WTC11 (cell line): ENCODE measurements around the gene SMCO2. TPM values are rescaled to one million over a fixed set of nuclear protein-coding genes. Genes with fewer than 3 reads are reported as not detected.

Source experiments
- ATAC-seq: fragments of 200-7000 bp; cut with Tn5 transposase; 2 replicates; pipeline ENCODE4 v1.10.0; 2021; ENCODE audit warnings: mild to moderate bottlenecking, moderate library complexity
- CTCF ChIA-PET: fragments of 300-600 bp; sonication (Branson Sonifier 250); formaldehyde crosslinking; loops from one replicate; lab custom pipeline; 2021; ENCODE audit warnings: antibody characterized with exemption; lab: Charles Lee
- POLR2A ChIA-PET: fragments of 350-600 bp; sonication (Branson Sonifier 250); formaldehyde crosslinking; loops from one replicate; lab custom pipeline; 2021; ENCODE audit warnings: antibody characterized with exemption; lab: Charles Lee
- DNase-seq: peaks from one replicate; pipeline ENCODE4 v3.0.0; 2021; ENCODE audit warnings: low spot score
- H3K27ac Mint-ChIP-seq: 2 replicates; pipeline ENCODE4 v1.8.0; 2021; ENCODE audit warnings: mixed read lengths
- H3K27me3 Mint-ChIP-seq: 2 replicates; pipeline ENCODE4 v1.8.0; 2021; ENCODE audit warnings: low read depth, mild to moderate bottlenecking, moderate library complexity, mixed read lengths
- H3K36me3 Mint-ChIP-seq: 2 replicates; pipeline ENCODE4 v1.8.0; 2021; ENCODE audit warnings: mixed read lengths
- H3K4me1 Mint-ChIP-seq: 2 replicates; pipeline ENCODE4 v1.8.0; 2022; ENCODE audit warnings: mixed read lengths
- H3K4me3 Mint-ChIP-seq: 2 replicates; pipeline ENCODE4 v1.8.0; 2021; ENCODE audit warnings: mild to moderate bottlenecking, moderate library complexity, mixed read lengths
- H3K9me3 Mint-ChIP-seq: 2 replicates; pipeline ENCODE4 v1.8.0; 2021; ENCODE audit warnings: mixed read lengths
- ATF1 ChIP-seq: sonication (generic); formaldehyde crosslinking; IDR thresholded peaks from 2 replicates; pipeline ENCODE4 v1.8.1; 2023; ENCODE audit warnings: mild to moderate bottlenecking, moderate library complexity, missing genetic modification reagents
- CTCF ChIP-seq: fragments of 200-600 bp; IDR thresholded peaks from 2 replicates; pipeline ENCODE4 v1.8.0; 2022; ENCODE audit warnings: antibody characterized with exemption
- E2F1 ChIP-seq: sonication (generic); formaldehyde crosslinking; IDR thresholded peaks from 2 replicates; pipeline ENCODE4 v1.8.0; 2022; ENCODE audit warnings: mild to moderate bottlenecking, missing genetic modification reagents
- ESRRA ChIP-seq: sonication (generic); formaldehyde crosslinking; IDR thresholded peaks from 2 replicates; pipeline ENCODE4 v1.8.1; 2022; ENCODE audit warnings: mild to moderate bottlenecking, missing genetic modification reagents, borderline replicate concordance
- IRF1 ChIP-seq: sonication (generic); formaldehyde crosslinking; IDR thresholded peaks from 2 replicates; pipeline ENCODE4 v1.8.0; 2023; ENCODE audit warnings: missing genetic modification reagents
- IRF2 ChIP-seq: sonication (generic); formaldehyde crosslinking; IDR thresholded peaks from 2 replicates; pipeline ENCODE4 v1.8.0; 2022; ENCODE audit warnings: low read depth, missing genetic modification reagents, borderline replicate concordance
- MAX ChIP-seq: sonication (generic); formaldehyde crosslinking; IDR thresholded peaks from 2 replicates; pipeline ENCODE4 v1.8.0; 2022; ENCODE audit warnings: mild to moderate bottlenecking, missing genetic modification reagents
- MXD4 ChIP-seq: fragments of 250-450 bp; sonication (Bioruptor Pico); IDR thresholded peaks from 2 replicates; pipeline ENCODE4 v1.8.0; 2021; ENCODE audit warnings: mild to moderate bottlenecking, moderate library complexity, borderline replicate concordance
- NFATC4 ChIP-seq: fragments of 250-450 bp; sonication (Bioruptor Pico); IDR thresholded peaks from 2 replicates; pipeline ENCODE4 v1.9.0; 2021; ENCODE audit warnings: mild to moderate bottlenecking
- PREB ChIP-seq: sonication (generic); formaldehyde crosslinking; IDR thresholded peaks from 2 replicates; pipeline ENCODE4 v1.8.1; 2022; ENCODE audit warnings: mild to moderate bottlenecking, missing genetic modification reagents, moderate library complexity, borderline replicate concordance
- PRRX2 ChIP-seq: fragments of 250-450 bp; sonication (Bioruptor Pico); IDR thresholded peaks from 2 replicates; pipeline ENCODE4 v1.8.0; 2021; ENCODE audit warnings: mild to moderate bottlenecking
- RELA ChIP-seq: sonication (generic); formaldehyde crosslinking; IDR thresholded peaks from 2 replicates; pipeline ENCODE4 v1.8.1; 2022; ENCODE audit warnings: missing genetic modification reagents, mild to moderate bottlenecking, borderline replicate concordance
- USF2 ChIP-seq: sonication (generic); formaldehyde crosslinking; IDR thresholded peaks from 2 replicates; pipeline ENCODE4 v1.8.1; 2023; ENCODE audit warnings: mild to moderate bottlenecking, missing genetic modification reagents, moderate library complexity
- ZBTB43 ChIP-seq: sonication (generic); formaldehyde crosslinking; IDR thresholded peaks from 2 replicates; pipeline ENCODE4 v1.8.1; 2023; ENCODE audit warnings: mild to moderate bottlenecking, missing genetic modification reagents
- ZNF232 ChIP-seq: sonication (generic); formaldehyde crosslinking; IDR thresholded peaks from 2 replicates; pipeline ENCODE4 v1.8.0; 2022; ENCODE audit warnings: mild to moderate bottlenecking, missing genetic modification reagents
- ZNF425 ChIP-seq: fragments of 250-450 bp; sonication (Bioruptor Pico); conservative IDR thresholded peaks from 2 replicates; pipeline ENCODE4 v1.9.0; 2021; ENCODE audit warnings: mild to moderate bottlenecking
- total RNA-seq: library from RNA; stranded (reverse); gene quantifications from 3 replicates; pipeline ENCODE4 v1.2.3, GENCODE V29; 2021

The SMCO2 gene
- total RNA-seq, 1 experiment from 2014 or later, result 0.52 TPM

GRCh38 chr12:27449893-27450534, 3.5 kb downstream of the SMCO2 start:
- ChIA-PET CTCF (interaction anchor here (1.9 kb wide), 1 partner anchor 15 kb away, joined by 5 read pairs; no protein-coding TSS in a partner anchor), POLR2A (no interaction called here)
- Mint-ChIP-seq H3K4me1 (peaks cover 9% of the 10 kb centered on the region), H3K36me3 (no peaks in the 10 kb centered on the region), H3K9me3 (peaks cover 11% of the 10 kb centered on the region), H3K4me3 (no peak overlapping the region), H3K27ac (no peak overlapping the region), H3K27me3 (no peaks in the 10 kb centered on the region)
- ATAC-seq (no peak), DNase-seq (no peak)
- TF ChIP-seq E2F1 (CRISPR knock-in tag) (no peak), IRF2 (no peak), ZNF425 (CRISPR knock-in tag) (no peak), MAX (CRISPR knock-in tag) (no peak), CTCF (no peak), ZBTB43 (CRISPR knock-in tag) (no peak), MXD4 (CRISPR knock-in tag) (no peak), USF2 (CRISPR knock-in tag) (no peak), RELA (no peak)

GRCh38 chr12:27451036-27451825, 4.7 kb downstream of the SMCO2 start:
- no peaks in the 10 kb centered on the region for H3K36me3 Mint-ChIP-seq
- POLR2A ChIA-PET, result no interaction called here
- ATAC-seq (no peak), DNase-seq (no peak)
- no peaks in the 10 kb centered on the region for H3K27me3 Mint-ChIP-seq
- H3K9me3 Mint-ChIP-seq, result peaks cover 9% of the 10 kb centered on the region
- H3K4me3 Mint-ChIP-seq, result no peak overlapping the region
- TF ChIP-seq ATF1 (CRISPR knock-in tag), result no peak
- TF ChIP-seq ESRRA (CRISPR knock-in tag), result no peak
- no peak for TF ChIP-seq PRRX2
- no peak for TF ChIP-seq ZNF232 (CRISPR knock-in tag)
- TF ChIP-seq PREB, result no peak
- no peak for TF ChIP-seq IRF1 (CRISPR knock-in tag)
- TF ChIP-seq NFATC4 (CRISPR knock-in tag), result no peak
- peaks cover 9% of the 10 kb centered on the region for H3K4me1 Mint-ChIP-seq
- CTCF ChIA-PET, result interaction anchor here (1.9 kb wide), 1 partner anchor 17 kb away, joined by 5 read pairs; no protein-coding TSS in a partner anchor
- no peak overlapping the region for H3K27ac Mint-ChIP-seq
